C4-2B (cell line): Measurements from ENCODE around the gene PPFIBP1.

ENCODE experiments used
- CTCF ChIP-seq: fragments of 450-650 bp; conservative IDR thresholded peaks from 2 replicates; pipeline ENCODE4 v1.5.1; 2017; ENCODE audit warnings: mild to moderate bottlenecking
- ZFX ChIP-seq: fragments of 450-650 bp; IDR thresholded peaks from 2 replicates; pipeline ENCODE4 v1.6.1; 2017

GRCh38 chr12:27550653-27550975 lies 26.6 kb downstream of the PPFIBP1 start:
- TF ChIP-seq CTCF (no peak), ZFX (no peak)
